CD14-positive monocyte (primary cell): ENCODE results near the gene RTL9. TPM values are rescaled to one million over a fixed set of nuclear protein-coding genes. Genes with fewer than 3 reads are reported as not detected.

ENCODE experiments used
- DNase-seq, 3 donors: peaks; one replicate each; pipeline ENCODE4 v3.0.0-alpha.2; 2011 to 2022
- H2AFZ ChIP-seq: 2 replicates; pipeline ENCODE4 v1.6.0; 2012; ENCODE audit warnings: mild to moderate bottlenecking, low read depth, low read length, inconsistent platforms; ENCODE audit not compliant: insufficient read depth, poor library complexity, severe bottlenecking
- H3K27ac ChIP-seq, 2 donors: 1 replicate in 1 of 2; 2 replicates in 1 of 2; pipeline ENCODE4 v1.5.1; 2012 to 2013; ENCODE audit warnings: low read length in 2 of 2, control low read depth in 1 of 2, inconsistent platforms in 1 of 2, low read depth in 1 of 2, mild to moderate bottlenecking in 1 of 2
- H3K27me3 ChIP-seq, 2 donors: one replicate each; pipeline versions ENCODE4 v1.6.0 to v1.6.1; 2011 to 2013; ENCODE audit warnings: low read length in 2 of 2; ENCODE audit not compliant: control insufficient read depth in 2 of 2, insufficient read depth in 2 of 2
- H3K36me3 ChIP-seq, 2 donors: replicated peaks in 1 of 2; 1 replicate in 1 of 2; 2 replicates in 1 of 2; pipeline versions ENCODE4 v1.5.1 to v1.6.1; 2012 to 2013; ENCODE audit warnings: low read length in 2 of 2, control low read depth in 1 of 2, inconsistent platforms in 1 of 2, mild to moderate bottlenecking in 1 of 2; ENCODE audit not compliant: insufficient read depth in 2 of 2, control insufficient read depth in 1 of 2
- H3K4me1 ChIP-seq, 2 donors: 1 replicate in 1 of 2; 2 replicates in 1 of 2; pipeline versions ENCODE4 v1.5.1 to v1.6.1; 2012 to 2013; ENCODE audit warnings: low read length in 2 of 2, control low read depth in 1 of 2, inconsistent platforms in 1 of 2, mild to moderate bottlenecking in 1 of 2, moderate library complexity in 1 of 2; ENCODE audit not compliant: insufficient read depth in 2 of 2, control insufficient read depth in 1 of 2
- H3K4me2 ChIP-seq: replicated peaks from 2 replicates; pipeline ENCODE3; 2012; ENCODE audit warnings: low read length, moderate library complexity, mild to moderate bottlenecking; ENCODE audit not compliant: poor library complexity, severe bottlenecking; ENCODE audit errors: extremely low read depth
- H3K4me3 ChIP-seq, 3 experiments: fragments of 200-600 bp in 1 of 3; sonication (generic) in 1 of 3; replicated peaks in 1 of 3; 1 replicate in 2 of 3; 2 replicates in 1 of 3; pipeline ENCODE4 v1.5.1; 2011 to 2013; ENCODE audit warnings: low read length in 3 of 3, mild to moderate bottlenecking in 3 of 3, control low read depth in 2 of 3, low read depth in 2 of 3, inconsistent platforms in 1 of 3, moderate library complexity in 1 of 3
- H3K79me2 ChIP-seq: 2 replicates; pipeline ENCODE4 v1.6.0; 2012; ENCODE audit warnings: mild to moderate bottlenecking, control low read depth, inconsistent platforms, low read length, moderate library complexity; ENCODE audit not compliant: insufficient read depth
- H3K9ac ChIP-seq: 2 replicates; pipeline ENCODE4 v1.6.0; 2017; ENCODE audit warnings: low read length, mild to moderate bottlenecking; ENCODE audit not compliant: insufficient read depth, poor library complexity, severe bottlenecking
- H3K9me3 ChIP-seq, 2 donors: replicated peaks in 1 of 2; 1 replicate in 1 of 2; 2 replicates in 1 of 2; pipeline versions ENCODE4 v1.5.1 to v1.6.1; 2012 to 2013; ENCODE audit warnings: low read length in 2 of 2, control low read depth in 1 of 2; ENCODE audit not compliant: control insufficient read depth in 1 of 2, insufficient read depth in 1 of 2
- H4K20me1 ChIP-seq: 2 replicates; pipeline ENCODE4 v1.6.0; 2012; ENCODE audit warnings: mild to moderate bottlenecking, low read length, control low read depth, moderate library complexity; ENCODE audit not compliant: insufficient read depth
- H3K27ac Mint-ChIP-seq, 7 donors: one replicate each; pipeline ENCODE4 v1.8.0; 2020; ENCODE audit warnings: mild to moderate bottlenecking in 7 of 7, mixed read lengths in 7 of 7, moderate library complexity in 6 of 7, inconsistent platforms in 2 of 7
- H3K27me3 Mint-ChIP-seq, 3 donors: one replicate each; pipeline ENCODE4 v1.8.0; 2021 to 2022; ENCODE audit warnings: low read depth in 3 of 3, mild to moderate bottlenecking in 3 of 3, mixed read lengths in 3 of 3, moderate library complexity in 3 of 3, inconsistent platforms in 1 of 3
- H3K36me3 Mint-ChIP-seq, 2 donors: one replicate each; pipeline ENCODE4 v1.8.0; 2020; ENCODE audit warnings: mixed read lengths in 2 of 2, inconsistent platforms in 1 of 2, mild to moderate bottlenecking in 1 of 2
- H3K4me1 Mint-ChIP-seq: one replicate; pipeline ENCODE4 v1.8.0; 2020; ENCODE audit warnings: mild to moderate bottlenecking, mixed read lengths
- H3K4me3 Mint-ChIP-seq, 2 donors: one replicate each; pipeline ENCODE4 v1.8.0; 2020; ENCODE audit warnings: mild to moderate bottlenecking in 2 of 2, mixed read lengths in 2 of 2, moderate library complexity in 1 of 2
- H3K9me3 Mint-ChIP-seq, 7 donors: one replicate each; pipeline ENCODE4 v1.8.0; 2020 to 2022; ENCODE audit warnings: mixed read lengths in 7 of 7, mild to moderate bottlenecking in 6 of 7, moderate library complexity in 6 of 7, inconsistent platforms in 2 of 7
- CTCF ChIP-seq: fragments of 200-600 bp; IDR thresholded peaks from one replicate; pipeline ENCODE4 v1.8.0; 2022; ENCODE audit warnings: antibody characterized with exemption, mild to moderate bottlenecking
- WGBS: methylation state at CpG from one replicate; pipeline ENCODE4 v1.1.5; 2013; ENCODE audit warnings: missing lambda C conversion rate; ENCODE audit not compliant: insufficient coverage; 5-methylcytosine and 5-hydroxymethylcytosine counted together
- intact Hi-C, 2 donors: fragments of 100-400 bp; cut with micrococcal nuclease; formaldehyde crosslinking; loops; one replicate each; pipeline versions ENCODE4 v1.15.0 to v1.15.1; 2023
- polyA plus RNA-seq, 3 donors: library from polyadenylated mRNA; depleted of rRNA in 1 of 3; unstranded in 2 of 3; stranded (reverse) in 1 of 3; fragments of 300-500 nt in 2 of 3; fragments of >200 nt in 1 of 3; fragmentation: Illumina TruSeq in 2 of 3; gene quantifications; 1 replicate in 2 of 3; 2 replicates in 1 of 3; pipeline ENCODE4 v1.2.3, GENCODE V29; 2012 to 2021

RTL9 gene
- polyA plus RNA-seq, 3 donors: not detected

- WGBS: no CpG with 5 or more reads among the region's 2 CpGs
- H2AFZ ChIP-seq: no peak overlapping the region
- no peaks in the 10 kb centered on the region for H3K79me2 ChIP-seq
- no peak overlapping the region for H3K4me3 ChIP-seq
- TF ChIP-seq CTCF: no peak
- intact Hi-C loops: no loop called here
- H3K27me3 ChIP-seq: peaks cover 0 to 4% of the 10 kb centered on the region in 2 donors
- no peaks in the 10 kb centered on the region for H4K20me1 ChIP-seq
- H3K4me1 ChIP-seq: no peaks in the 10 kb centered on the region
- no peak overlapping the region for H3K4me3 Mint-ChIP-seq
- DNase-seq: no peak
- no peaks in the 10 kb centered on the region for H3K36me3 Mint-ChIP-seq
- H3K4me2 ChIP-seq: no peak overlapping the region
- H3K9me3 ChIP-seq: no peaks in the 10 kb centered on the region
- no peak overlapping the region for H3K27ac Mint-ChIP-seq
- H3K4me1 Mint-ChIP-seq: no peaks in the 10 kb centered on the region
- H3K9me3 Mint-ChIP-seq: peaks cover 0 to 3% (median 0%) of the 10 kb centered on the region in 7 donors
- H3K27me3 Mint-ChIP-seq: peaks cover 4 to 8% (median 4%) of the 10 kb centered on the region in 3 donors
- no peaks in the 10 kb centered on the region for H3K36me3 ChIP-seq
- H3K9ac ChIP-seq: no peak overlapping the region
- H3K27ac ChIP-seq: no peak overlapping the region
These were observed 24.8 kb downstream of the RTL9 start for GRCh38 chrX:110383414-110383813.

GRCh38 chrX:110384490-110384889, 25.8 kb downstream of the RTL9 start:
- H3K9ac ChIP-seq: no peak overlapping the region
- no peak overlapping the region for H3K4me2 ChIP-seq
- no peak overlapping the region for H2AFZ ChIP-seq
- H3K27me3 ChIP-seq: peaks cover 0 to 6% of the 10 kb centered on the region in 2 donors
- peaks cover 4 to 6% (median 4%) of the 10 kb centered on the region in 3 donors for H3K27me3 Mint-ChIP-seq
- TF ChIP-seq CTCF: no peak
- H3K79me2 ChIP-seq: no peaks in the 10 kb centered on the region
- DNase-seq: no peak
- peaks cover under 1% of the 10 kb centered on the region for H3K4me1 Mint-ChIP-seq
- intact Hi-C loops: no loop called here
- WGBS: no CpG with 5 or more reads among the region's 2 CpGs
- no peak overlapping the region for H3K27ac Mint-ChIP-seq
- peaks cover 0 to 3% (median 0%) of the 10 kb centered on the region in 7 donors for H3K9me3 Mint-ChIP-seq
- no peak overlapping the region for H3K4me3 ChIP-seq
- H3K9me3 ChIP-seq: no peaks in the 10 kb centered on the region
- H3K36me3 Mint-ChIP-seq: no peaks in the 10 kb centered on the region
- H3K4me3 Mint-ChIP-seq: no peak overlapping the region
- no peaks in the 10 kb centered on the region for H3K4me1 ChIP-seq
- no peak overlapping the region for H3K27ac ChIP-seq
- no peaks in the 10 kb centered on the region for H3K36me3 ChIP-seq
- H4K20me1 ChIP-seq: no peaks in the 10 kb centered on the region
